Mesodermal cell (in vitro differentiated cells): Measurements from ENCODE around the gene TPD52L2.

Experiments
- H3K27ac ChIP-seq: 2 replicates; pipeline ENCODE4 v1.7.0; 2013; ENCODE audit warnings: mild to moderate bottlenecking, low read depth, low read length, moderate library complexity; ENCODE audit not compliant: severe bottlenecking
- H3K36me3 ChIP-seq: 2 replicates; pipeline ENCODE4 v1.7.1; 2013; ENCODE audit warnings: mild to moderate bottlenecking, low read length, moderate library complexity; ENCODE audit not compliant: control insufficient read depth, insufficient read depth
- H3K4me1 ChIP-seq: one replicate; pipeline ENCODE4 v1.7.1; 2013; ENCODE audit warnings: mild to moderate bottlenecking, low read length; ENCODE audit not compliant: insufficient read depth, control insufficient read depth, poor library complexity, severe bottlenecking
- H3K4me3 ChIP-seq: 2 replicates; pipeline ENCODE4 v1.7.0; 2013; ENCODE audit warnings: low read length, control low read depth, mild to moderate bottlenecking; ENCODE audit not compliant: insufficient read depth, poor library complexity, severe bottlenecking; ENCODE audit errors: extremely low read depth
- H3K9me3 ChIP-seq: 2 replicates; pipeline ENCODE4 v1.7.1; 2013; ENCODE audit warnings: mild to moderate bottlenecking, low read length, moderate library complexity; ENCODE audit not compliant: control insufficient read depth
- WGBS, 2 experiments: methylation state at CpG; one replicate each; pipeline ENCODE4 v1.1.5; 2013; ENCODE audit warnings: missing lambda C conversion rate in 2 of 2; ENCODE audit not compliant: insufficient coverage in 2 of 2; 5-methylcytosine and 5-hydroxymethylcytosine counted together

TPD52L2 gene

DNA sequence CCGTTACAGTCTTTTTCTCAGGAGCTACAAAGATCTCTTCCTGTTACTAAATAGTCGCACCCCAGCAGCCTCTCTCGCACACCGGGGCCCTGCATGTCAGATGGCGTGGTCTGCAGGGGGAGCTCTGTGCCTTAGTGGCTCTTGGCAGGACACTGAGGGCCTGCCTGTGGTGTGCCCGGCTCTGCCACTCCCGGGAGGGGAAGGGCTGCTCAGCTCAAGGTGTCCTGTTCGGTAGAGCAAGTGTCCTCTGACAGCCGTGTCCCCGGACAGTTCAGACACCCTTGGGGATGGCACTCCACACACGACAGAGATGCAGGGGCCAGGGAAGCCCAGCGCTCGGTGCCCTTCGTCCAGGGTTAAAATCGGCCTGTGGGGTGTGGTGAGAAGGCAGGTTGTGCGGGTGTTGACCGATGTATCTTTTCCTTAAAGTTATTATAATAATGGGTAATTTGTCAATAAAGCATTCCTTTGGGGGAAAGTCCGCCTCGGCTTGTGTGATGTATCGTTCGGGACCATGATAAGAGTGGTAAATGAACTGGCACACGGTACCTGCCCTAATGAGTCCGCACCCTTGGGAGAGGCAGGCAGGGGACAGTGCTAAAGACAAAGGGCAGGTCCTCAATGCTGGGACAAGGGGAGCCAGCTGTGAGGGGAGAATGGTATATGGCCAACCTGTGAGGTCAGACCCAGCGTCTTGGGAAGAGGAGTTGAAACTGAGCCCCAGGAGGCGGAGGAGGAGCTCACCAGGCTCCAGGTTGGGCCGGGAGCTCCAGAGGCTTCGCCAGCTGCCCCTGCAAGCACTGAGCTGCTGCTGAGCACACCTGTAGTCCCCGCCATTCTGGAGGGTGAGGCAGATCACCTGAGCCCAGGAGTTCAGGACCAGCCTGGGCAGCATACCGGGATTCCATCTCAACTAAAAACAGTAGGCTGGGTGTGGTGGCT, 26.3 kb downstream of the TPD52L2 start:
- H3K9me3 ChIP-seq: no peaks in the 10 kb centered on the region
- peaks cover 5% of the 10 kb centered on the region for H3K4me1 ChIP-seq
- H3K27ac ChIP-seq: no peak overlapping the region
- WGBS, 2 experiments: 91 to 96% methylated on average over 24 to 27 of the region's 29 CpGs
- H3K4me3 ChIP-seq: no peak overlapping the region
- H3K36me3 ChIP-seq: peaks cover 55% of the 10 kb centered on the region

DNA sequence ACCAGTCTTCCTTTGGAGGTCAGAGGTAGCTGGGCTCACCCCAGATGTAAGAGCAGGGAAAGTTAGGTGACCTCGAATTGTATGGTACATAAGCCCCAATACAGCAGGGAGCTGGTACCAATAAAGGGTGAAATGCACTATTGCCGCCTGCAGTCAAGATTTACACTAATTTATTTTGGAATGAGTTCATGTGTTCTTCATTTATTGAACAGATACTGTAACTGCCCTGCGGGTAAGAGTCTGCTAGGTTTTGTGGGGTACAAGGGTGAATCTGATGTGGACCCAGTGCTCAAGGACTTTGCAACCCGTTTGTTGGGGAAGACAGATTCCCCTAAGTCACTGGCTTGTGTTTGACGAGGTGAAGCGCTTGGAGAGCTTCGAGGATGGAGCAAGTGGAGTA, 27.3 kb downstream of the TPD52L2 start:
- Histone ChIP-seq H3K27ac (no peak overlapping the region), H3K9me3 (no peaks in the 10 kb centered on the region), H3K4me3 (no peak overlapping the region), H3K4me1 (peaks cover 7% of the 10 kb centered on the region), H3K36me3 (peaks cover 49% of the 10 kb centered on the region)
- WGBS, 2 experiments: 92 to 100% methylated on average over 3 to 6 of the region's 7 CpGs

DNA sequence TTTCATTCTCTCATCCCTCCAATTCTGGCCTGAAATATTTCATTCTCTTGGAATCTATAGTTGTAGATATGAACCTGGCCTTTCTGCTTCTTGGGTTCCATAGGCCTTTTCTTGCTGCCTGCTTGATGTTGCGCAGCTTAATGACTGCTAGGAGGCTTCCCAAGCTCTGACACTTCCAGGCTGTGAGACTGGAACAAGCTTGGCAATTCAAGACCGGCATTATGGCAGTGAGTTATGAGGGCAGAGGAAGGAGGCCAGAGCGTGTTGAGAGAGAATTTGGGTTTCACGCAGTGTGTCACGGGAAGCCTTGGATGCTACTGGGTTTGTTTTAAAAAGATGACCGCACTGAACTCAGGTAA, 28.9 kb downstream of the TPD52L2 start:
- Histone ChIP-seq H3K27ac (peak overlapping the region; percentile 36), H3K36me3 (peaks cover 46% of the 10 kb centered on the region), H3K9me3 (no peaks in the 10 kb centered on the region), H3K4me3 (peak overlapping the region; percentile 38), H3K4me1 (peaks cover 7% of the 10 kb centered on the region)
- 51 to 52% methylated on average over 6 of the region's 6 CpGs for WGBS, 2 experiments

DNA sequence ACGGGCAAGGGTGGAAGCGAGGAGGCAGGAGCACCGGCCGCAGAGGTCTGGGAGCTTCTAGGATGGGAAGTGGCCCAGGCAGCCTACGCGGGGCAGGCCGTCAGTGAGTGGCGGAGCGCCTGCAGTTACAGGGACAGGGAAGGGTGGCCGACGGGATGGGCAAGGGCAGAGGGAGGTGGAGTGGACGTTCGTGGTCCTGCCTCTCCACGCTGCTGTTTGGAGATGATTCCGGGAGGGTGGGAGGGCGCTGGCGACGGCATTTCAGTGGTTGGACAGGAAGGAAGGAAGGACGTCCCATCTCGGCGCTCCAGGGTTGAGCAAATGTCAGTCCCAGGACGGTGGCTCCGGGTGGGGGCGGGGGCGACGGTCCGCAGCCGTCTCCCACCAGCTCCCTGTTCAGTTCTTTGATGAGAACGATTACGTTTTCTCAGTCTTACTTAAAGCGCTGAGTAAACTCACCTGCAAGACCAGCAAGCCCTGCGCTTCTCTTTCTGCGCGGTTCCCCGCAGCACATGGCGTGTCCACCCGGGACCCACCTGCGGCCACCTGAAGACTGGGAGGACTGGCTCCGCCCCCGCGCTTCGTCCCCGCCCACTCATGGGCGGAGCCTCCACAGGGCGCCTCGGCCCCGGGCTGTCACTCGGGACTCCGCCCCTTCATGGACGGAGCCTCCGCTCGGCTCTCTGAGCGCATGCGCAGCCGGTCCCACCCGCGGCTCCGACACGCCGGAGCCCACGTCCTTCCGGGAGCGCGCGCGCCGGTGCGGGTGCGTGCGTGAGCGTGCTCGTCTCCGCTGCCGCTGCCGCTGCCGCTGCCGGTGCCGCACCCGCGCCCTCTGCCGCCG, 29.5 kb downstream of the TPD52L2 start, which contains the start of gene DNAJC5:
Gene DNAJC5 (plus strand): TSS at position 769 of the 844 bp plus-strand sequence. CDS start 33,220 bp downstream, outside the sequence.
- H3K27ac ChIP-seq: peak within 1 kb of the TSS; percentile 36
- whole genome bisulfite sequencing, 2 experiments: 3 to 4% methylated on average over 40 to 73 of the region's 82 CpGs

DNA sequence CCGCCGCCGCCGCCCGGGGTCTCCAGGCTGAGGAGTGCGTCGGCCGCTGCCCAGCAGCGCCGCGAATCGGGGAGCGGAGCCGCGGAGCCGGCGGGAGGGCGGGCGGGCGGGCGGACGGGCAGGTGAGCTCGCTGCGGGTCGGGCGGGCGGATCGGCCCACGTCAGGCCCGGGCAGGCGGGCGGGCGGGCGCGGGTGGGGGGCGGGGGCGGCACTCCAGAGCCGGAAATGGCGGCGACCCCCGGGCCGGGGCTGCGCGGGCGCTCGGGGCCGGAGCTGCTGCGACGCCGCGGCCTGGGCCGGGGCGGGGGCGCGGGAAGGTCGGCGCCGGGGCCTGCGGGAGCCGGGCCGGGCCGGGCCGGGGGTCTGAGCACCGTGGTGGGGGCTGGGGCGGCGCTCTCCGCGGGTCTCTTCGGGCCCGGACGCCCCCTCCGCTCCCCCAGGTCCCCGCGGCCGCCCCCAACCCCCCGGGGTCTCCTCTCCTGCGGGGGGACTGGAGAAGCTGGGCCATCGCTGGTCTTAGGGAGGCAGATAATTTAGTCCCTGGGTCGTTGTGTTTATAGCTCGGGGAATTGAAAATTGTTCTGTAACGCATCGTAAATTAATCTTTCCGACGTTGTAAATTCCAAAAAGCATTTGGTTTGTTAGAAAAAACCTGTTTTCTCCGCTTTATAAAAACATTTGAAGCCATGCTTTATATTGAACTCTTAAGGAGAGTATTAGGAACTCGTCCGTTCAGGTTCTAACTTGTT, 30.3 kb downstream of the TPD52L2 start:
- H3K4me3 ChIP-seq: peak overlapping the region; percentile 62
- 1 to 2% methylated on average over 25 to 33 of the region's 87 CpGs for WGBS, 2 experiments
- peaks cover 32% of the 10 kb centered on the region for H3K36me3 ChIP-seq
- H3K4me1 ChIP-seq: peaks cover 7% of the 10 kb centered on the region
- H3K27ac ChIP-seq: peak overlapping the region; percentile 3
- no peaks in the 10 kb centered on the region for H3K9me3 ChIP-seq

More for the DNA sequence above, 29.5 kb downstream of the TPD52L2 start, which contains the start of gene DNAJC5:
- H3K4me3 ChIP-seq: peak within 1 kb of the TSS; percentile 62
- no peaks in the 10 kb centered on the region for H3K9me3 ChIP-seq
- H3K4me1 ChIP-seq: peaks cover 7% of the 10 kb centered on the region
- H3K36me3 ChIP-seq: peaks cover 40% of the 10 kb centered on the region

- H3K9me3 ChIP-seq: no peaks in the 10 kb centered on the region
- H3K36me3 ChIP-seq: peaks cover 27% of the 10 kb centered on the region
- 33% methylated on average over 1 of the region's 5 CpGs; no CpG with 5 or more reads in 1 of the 2 experiments for WGBS, 2 experiments
- peaks cover 7% of the 10 kb centered on the region for H3K4me1 ChIP-seq
- peak overlapping the region; percentile 62 for H3K4me3 ChIP-seq
- peak overlapping the region; percentile 3 for H3K27ac ChIP-seq
Observed at GRCh38 chr20:63895952-63896263, 30.8 kb downstream of the TPD52L2 start.

- peak overlapping the region; percentile 62 for H3K4me3 ChIP-seq
Observed at GRCh38 chr20:63896264-63897105, 31.4 kb downstream of the TPD52L2 start.

GRCh38 chr20:63897978-63898561, 33.0 kb downstream of the TPD52L2 start:
- peaks cover 19% of the 10 kb centered on the region for H3K36me3 ChIP-seq
- H3K4me1 ChIP-seq: peaks cover 7% of the 10 kb centered on the region
- H3K27ac ChIP-seq: no peak overlapping the region
- H3K9me3 ChIP-seq: no peaks in the 10 kb centered on the region
- H3K4me3 ChIP-seq: no peak overlapping the region
- WGBS, 2 experiments: 95% methylated on average over 6 of the region's 6 CpGs

More at GRCh38 chr20:63896264-63897105, 31.4 kb downstream of the TPD52L2 start:
- WGBS, 2 experiments: 53 to 55% methylated on average over 14 to 16 of the region's 18 CpGs
- Histone ChIP-seq H3K4me1 (peaks cover 7% of the 10 kb centered on the region), H3K36me3 (peaks cover 26% of the 10 kb centered on the region), H3K27ac (peak overlapping the region; percentile 3), H3K9me3 (no peaks in the 10 kb centered on the region)

DNA sequence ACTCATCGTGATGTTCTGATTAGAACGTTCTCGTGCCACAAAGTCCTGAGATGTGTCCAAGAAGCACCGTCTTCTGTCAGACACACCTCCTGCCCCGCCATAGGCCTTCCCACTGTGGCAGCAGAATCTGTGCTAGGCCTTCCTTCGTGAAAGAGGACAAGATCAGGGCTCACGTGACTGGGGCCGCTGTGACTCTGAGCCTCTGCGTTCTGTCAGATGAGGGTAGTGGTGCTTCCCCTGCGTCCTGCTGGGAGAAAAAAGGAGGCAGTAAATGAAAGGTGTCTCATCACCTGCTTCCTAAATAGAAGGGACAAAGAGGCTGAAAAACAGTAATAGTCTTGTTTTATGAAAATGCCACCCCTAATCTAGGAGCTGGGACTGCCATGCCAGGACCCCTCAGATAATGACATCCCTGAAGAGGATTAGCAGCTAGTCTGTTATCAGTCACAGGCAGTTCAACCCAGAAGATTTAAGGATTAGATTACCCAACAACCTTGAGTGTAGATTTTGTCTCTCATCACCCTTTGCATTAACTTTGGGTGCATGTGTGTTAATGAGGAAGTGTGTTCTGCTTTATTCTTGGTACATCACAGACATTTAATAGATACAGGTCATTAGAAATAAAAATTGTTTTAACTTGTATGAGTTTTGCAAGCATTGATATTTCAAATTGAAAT, 34.0 kb downstream of the TPD52L2 start:
- no peak overlapping the region for H3K27ac ChIP-seq
- no peaks in the 10 kb centered on the region for H3K9me3 ChIP-seq
- peaks cover 19% of the 10 kb centered on the region for H3K36me3 ChIP-seq
- WGBS, 2 experiments: 88 to 95% methylated on average over 9 to 10 of the region's 10 CpGs
- no peak overlapping the region for H3K4me3 ChIP-seq
- peaks cover 5% of the 10 kb centered on the region for H3K4me1 ChIP-seq
